Placental epithelial cell (primary cell): ENCODE measurements around the gene AIPL1. TPM values are rescaled to one million over a fixed set of nuclear protein-coding genes. Genes with fewer than 3 reads are reported as not detected.

Experiments used
- total RNA-seq: library from RNA; depleted of rRNA; stranded (reverse); fragments of >200 nt; gene quantifications from 2 replicates; pipeline ENCODE4 v1.2.3, GENCODE V29; 2012

AIPL1 gene, protein sequence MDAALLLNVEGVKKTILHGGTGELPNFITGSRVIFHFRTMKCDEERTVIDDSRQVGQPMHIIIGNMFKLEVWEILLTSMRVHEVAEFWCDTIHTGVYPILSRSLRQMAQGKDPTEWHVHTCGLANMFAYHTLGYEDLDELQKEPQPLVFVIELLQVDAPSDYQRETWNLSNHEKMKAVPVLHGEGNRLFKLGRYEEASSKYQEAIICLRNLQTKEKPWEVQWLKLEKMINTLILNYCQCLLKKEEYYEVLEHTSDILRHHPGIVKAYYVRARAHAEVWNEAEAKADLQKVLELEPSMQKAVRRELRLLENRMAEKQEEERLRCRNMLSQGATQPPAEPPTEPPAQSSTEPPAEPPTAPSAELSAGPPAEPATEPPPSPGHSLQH
- not detected in 2 replicates for total RNA-seq

DNA sequence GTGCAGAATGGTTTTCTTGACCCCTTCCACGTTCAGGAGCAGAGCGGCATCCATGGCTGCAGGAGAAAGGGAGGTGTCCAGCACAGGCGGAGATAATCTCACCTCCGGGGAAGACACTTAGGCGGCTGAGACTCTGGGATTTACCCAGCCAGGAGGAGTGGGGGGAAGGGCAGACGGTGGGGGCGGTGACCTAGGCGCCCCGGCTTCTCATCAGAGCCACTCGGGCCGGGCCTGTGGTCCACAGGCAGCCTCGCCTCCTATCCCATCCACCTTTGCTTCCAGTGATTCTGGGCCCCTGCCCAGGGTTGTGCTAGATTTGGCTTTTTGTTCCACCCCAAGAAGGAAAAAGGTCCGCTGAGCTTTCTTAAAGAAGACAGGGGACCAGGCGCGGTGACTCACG, at the start of gene AIPL1:
Gene AIPL1 (minus strand): TSS at position 71 of the 400 bp plus-strand sequence. CDS start 17 bp downstream, at position 54.

DNA sequence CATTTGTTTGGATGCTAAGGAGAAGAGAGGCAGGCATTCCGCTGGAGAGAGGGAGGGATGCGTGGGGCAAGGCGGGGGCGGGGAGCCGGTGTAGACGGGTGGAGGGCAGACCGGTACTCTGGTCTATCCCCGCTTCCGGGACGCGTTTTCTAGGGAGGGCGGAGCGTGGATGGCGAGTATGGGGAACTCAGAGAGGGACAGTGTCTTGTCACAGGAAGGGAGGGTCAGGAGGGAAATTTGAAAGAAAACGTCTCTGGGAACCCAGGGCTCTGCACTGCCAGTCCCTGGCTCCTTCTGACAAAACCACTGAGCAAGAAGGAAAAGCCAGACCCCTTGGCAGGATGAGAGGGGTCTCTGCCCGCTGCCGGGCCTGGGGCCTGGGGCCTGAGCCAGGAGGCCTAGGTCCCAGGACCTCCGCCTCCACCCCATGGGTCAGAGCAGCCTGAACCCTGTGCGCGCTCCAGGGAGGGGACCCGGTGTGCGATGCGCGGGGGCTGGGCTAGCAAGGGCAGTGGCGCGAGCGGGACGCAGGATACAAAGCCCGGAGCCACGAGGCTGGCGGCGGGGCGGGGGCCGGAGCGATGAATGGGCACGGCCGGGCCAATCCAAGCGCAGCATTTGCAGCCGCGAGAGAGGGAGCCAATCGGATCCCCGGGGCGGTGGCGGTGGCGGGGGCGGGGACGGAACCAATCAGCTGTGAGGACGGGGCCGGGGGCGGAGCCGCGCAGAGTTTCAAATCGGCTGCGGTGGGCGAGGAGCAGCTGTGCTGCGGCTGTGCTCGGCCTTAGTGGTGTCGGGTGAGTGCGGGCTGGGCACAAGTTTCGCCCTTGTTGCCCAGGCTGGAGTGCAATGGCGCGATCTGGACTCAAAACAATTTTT, 9.0 kb upstream of the AIPL1 start, which contains the start of gene PIMREG:
Gene PIMREG (plus strand): TSS at position 764 of the 879 bp plus-strand sequence. CDS start 656 bp downstream, outside the sequence.

Other genes starting within 250 kb of the AIPL1 start
- gene PIMREG, start 9.3 kb upstream of the AIPL1 start, total RNA-seq = 3.1 and 10.8 TPM in 2 replicates
- gene PITPNM3, start 121.4 kb upstream of the AIPL1 start, total RNA-seq = 1.7 and 2.0 TPM in 2 replicates
- gene KIAA0753, start 205.6 kb upstream of the AIPL1 start, total RNA-seq = 12.9 and 17.7 TPM in 2 replicates
- 53.0 and 124 TPM in 2 replicates for gene TXNDC17, start 205.9 kb upstream of the AIPL1 start, total RNA-seq
- 6.3 and 6.8 TPM in 2 replicates for gene MED31, start 216.5 kb upstream of the AIPL1 start, total RNA-seq
- 0.43 and 2.0 TPM in 2 replicates for gene C17orf100, start 216.6 kb upstream of the AIPL1 start, total RNA-seq